Large intestine (tissue), 3 donors: ENCODE measurements around the gene PLEKHD1. TPM values are rescaled to one million over a fixed set of nuclear protein-coding genes. Genes with fewer than 3 reads are reported as not detected.
A peak's percentile ranks its signal among the peaks of the same experiment; 100 is the strongest.

Source experiments
- DNase-seq, 2 donors: peaks; one replicate each; pipeline versions ENCODE4 v3.0.0 to v3.0.0-alpha.2; 2013
- H3K27ac ChIP-seq: one replicate; pipeline ENCODE4 v1.5.1; 2013; ENCODE audit warnings: low read length
- H3K27me3 ChIP-seq: 2 replicates; pipeline ENCODE4 v1.6.1; 2013; ENCODE audit warnings: low read length; ENCODE audit not compliant: control insufficient read depth, insufficient read depth
- H3K36me3 ChIP-seq: 2 replicates; pipeline ENCODE4 v1.6.1; 2013; ENCODE audit warnings: low read length; ENCODE audit not compliant: control insufficient read depth, insufficient read depth
- H3K4me1 ChIP-seq: one replicate; pipeline ENCODE4 v1.6.1; 2013; ENCODE audit warnings: low read length; ENCODE audit not compliant: control insufficient read depth, insufficient read depth
- H3K4me3 ChIP-seq: one replicate; pipeline ENCODE4 v1.5.1; 2013; ENCODE audit warnings: low read length
- H3K9me3 ChIP-seq: one replicate; pipeline ENCODE4 v1.6.1; 2013; ENCODE audit warnings: mild to moderate bottlenecking, low read depth, low read length, moderate library complexity; ENCODE audit not compliant: control insufficient read depth
- WGBS: methylation state at CpG from one replicate; pipeline ENCODE4 v1.1.5; 2013; ENCODE audit warnings: low lambda C conversion rate; ENCODE audit not compliant: insufficient coverage; 5-methylcytosine and 5-hydroxymethylcytosine counted together
- polyA plus RNA-seq: library from polyadenylated mRNA; unstranded; fragments of 120-200 nt; gene quantifications from one replicate; pipeline ENCODE4 v1.2.1, GENCODE V29; 2013

Gene PLEKHD1
- polyA plus RNA-seq, 1 donor: 0.03 TPM

DNA sequence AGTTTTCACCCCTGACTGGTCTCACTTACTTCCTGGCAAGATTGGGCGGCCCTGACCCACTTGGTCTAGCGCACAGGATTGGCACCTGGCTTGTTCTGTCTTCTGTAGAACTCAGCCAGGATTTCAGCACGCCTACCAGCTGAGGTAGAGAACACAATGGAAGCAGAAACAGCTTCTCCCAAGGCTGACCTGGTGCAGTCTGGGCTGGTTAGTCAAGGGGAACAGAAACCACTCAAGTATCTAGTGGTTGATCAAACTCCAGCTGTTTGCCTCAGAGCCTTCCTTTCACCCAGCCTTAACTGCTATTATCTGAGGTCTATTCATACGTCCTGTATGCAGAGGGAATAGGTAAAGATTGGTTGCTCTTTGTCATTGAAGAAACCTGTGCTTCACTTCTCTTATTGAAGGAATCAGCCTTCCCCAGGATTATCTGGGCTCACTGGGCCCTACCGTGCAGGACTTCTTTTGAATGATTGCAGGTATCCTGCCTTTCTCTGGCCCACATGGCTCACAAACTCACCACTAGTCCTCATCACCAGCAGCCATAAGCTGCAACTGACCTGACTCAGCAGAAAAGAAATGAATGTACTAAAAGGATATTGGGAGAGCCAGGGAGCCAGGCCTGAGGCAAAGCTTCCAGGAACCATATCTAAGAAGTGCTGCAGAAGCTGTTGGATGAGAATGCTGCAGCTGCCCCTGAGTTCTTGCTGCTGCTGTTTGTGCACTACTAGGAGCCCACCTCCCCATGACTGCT is 2.5 kb upstream of the PLEKHD1 start:
- no peak overlapping the region for H3K27ac ChIP-seq
- no peaks in the 10 kb centered on the region for H3K9me3 ChIP-seq
- WGBS: no CpG with 5 or more reads among the region's 5 CpGs
- peaks cover 2% of the 10 kb centered on the region for H3K4me1 ChIP-seq
- peaks cover 53% of the 10 kb centered on the region for H3K27me3 ChIP-seq
- DNase-seq: no peak
- no peak overlapping the region for H3K4me3 ChIP-seq
- H3K36me3 ChIP-seq: no peaks in the 10 kb centered on the region

DNA sequence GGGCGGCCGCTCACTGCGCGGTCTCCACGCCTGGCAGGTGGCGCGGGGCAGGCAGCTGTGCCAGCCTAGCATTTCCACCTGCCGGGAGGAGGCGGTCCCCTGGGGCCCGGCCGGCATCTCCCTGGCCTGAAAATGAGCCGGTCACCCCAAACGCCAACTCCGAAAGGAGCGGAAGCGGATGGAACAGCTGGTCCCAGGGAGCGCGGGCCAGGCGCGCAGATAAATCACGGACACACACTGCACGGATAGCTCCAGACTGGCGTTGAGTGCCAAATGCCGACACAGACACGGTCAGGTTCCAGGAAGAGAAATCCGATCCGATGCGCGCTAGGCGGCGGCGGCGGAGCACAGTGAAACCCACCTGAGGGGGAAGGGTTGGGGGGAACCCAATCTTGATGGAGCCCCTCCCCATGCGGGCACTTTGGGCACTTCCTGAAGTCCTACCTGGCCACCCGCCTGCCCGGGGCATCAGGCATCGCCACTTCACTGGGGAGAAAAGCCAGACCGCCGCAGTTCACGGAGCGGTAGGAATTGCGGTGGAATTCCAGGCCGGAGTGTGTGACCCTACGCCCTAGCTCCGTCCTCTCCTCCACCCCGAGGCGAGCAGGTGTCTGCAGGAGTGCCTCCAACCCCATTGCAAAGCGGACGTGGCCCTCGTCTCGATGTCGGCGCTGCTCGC is 624 bp upstream of the PLEKHD1 start:
- no peak overlapping the region for H3K4me3 ChIP-seq
- WGBS: no CpG with 5 or more reads among the region's 54 CpGs
- peak; percentile 29 to 33 for DNase-seq
- H3K9me3 ChIP-seq: no peaks in the 10 kb centered on the region
- peaks cover 2% of the 10 kb centered on the region for H3K4me1 ChIP-seq
- H3K36me3 ChIP-seq: no peaks in the 10 kb centered on the region
- peaks cover 69% of the 10 kb centered on the region for H3K27me3 ChIP-seq
- H3K27ac ChIP-seq: no peak overlapping the region

- Histone ChIP-seq H3K27me3 (peaks cover 69% of the 10 kb centered on the region), H3K4me3 (no peak overlapping the region), H3K36me3 (no peaks in the 10 kb centered on the region), H3K27ac (no peak overlapping the region), H3K4me1 (peaks cover 2% of the 10 kb centered on the region), H3K9me3 (no peaks in the 10 kb centered on the region)
- DNase-seq: no peak
- no CpG with 5 or more reads among the region's 11 CpGs for WGBS
Observed at GRCh38 chr14:69485315-69485660, 760 bp downstream of the PLEKHD1 start.

DNA sequence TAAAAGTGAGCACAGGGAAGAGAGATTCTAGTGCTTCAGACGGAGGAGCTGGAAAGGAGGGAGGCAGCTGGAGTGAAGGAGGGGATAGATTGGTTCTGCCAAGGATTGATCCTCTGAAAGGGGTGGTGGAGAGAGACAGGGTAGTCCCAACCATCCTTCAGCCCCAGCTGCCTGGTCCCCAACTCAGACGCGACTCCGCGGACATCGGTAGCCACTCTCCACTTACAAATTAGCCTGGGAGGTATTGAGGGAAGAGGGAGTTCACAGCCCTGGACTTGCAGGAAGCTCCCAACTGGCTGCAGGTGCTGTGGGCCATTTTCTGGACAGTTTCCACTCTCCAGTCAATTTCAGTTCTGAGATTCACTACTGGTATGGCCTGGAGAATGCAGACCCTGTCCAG is 1.2 kb downstream of the PLEKHD1 start:
- Histone ChIP-seq H3K27me3 (peaks cover 70% of the 10 kb centered on the region), H3K4me3 (no peak overlapping the region)
- WGBS: 60% methylated on average over 1 of the region's 6 CpGs

GRCh38 chr14:69487226-69487625 is 2.7 kb downstream of the PLEKHD1 start:
- Histone ChIP-seq H3K36me3 (no peaks in the 10 kb centered on the region), H3K4me1 (peaks cover 2% of the 10 kb centered on the region), H3K4me3 (no peak overlapping the region), H3K27ac (no peak overlapping the region), H3K27me3 (peaks cover 65% of the 10 kb centered on the region), H3K9me3 (no peaks in the 10 kb centered on the region)
- no peak for DNase-seq
- WGBS: no CpG with 5 or more reads among the region's 4 CpGs

More for the DNA sequence above, 1.2 kb downstream of the PLEKHD1 start:
- no peak overlapping the region for H3K27ac ChIP-seq
- H3K9me3 ChIP-seq: no peaks in the 10 kb centered on the region
- no peak for DNase-seq
- H3K4me1 ChIP-seq: peaks cover 2% of the 10 kb centered on the region
- no peaks in the 10 kb centered on the region for H3K36me3 ChIP-seq

- Histone ChIP-seq H3K27ac (no peak overlapping the region), H3K9me3 (no peaks in the 10 kb centered on the region), H3K4me3 (no peak overlapping the region), H3K27me3 (peaks cover 60% of the 10 kb centered on the region), H3K36me3 (no peaks in the 10 kb centered on the region), H3K4me1 (peaks cover 2% of the 10 kb centered on the region)
- no peak for DNase-seq
- WGBS: no CpG with 5 or more reads among the region's 4 CpGs
Observed at GRCh38 chr14:69487771-69488170, 3.2 kb downstream of the PLEKHD1 start.

DNA sequence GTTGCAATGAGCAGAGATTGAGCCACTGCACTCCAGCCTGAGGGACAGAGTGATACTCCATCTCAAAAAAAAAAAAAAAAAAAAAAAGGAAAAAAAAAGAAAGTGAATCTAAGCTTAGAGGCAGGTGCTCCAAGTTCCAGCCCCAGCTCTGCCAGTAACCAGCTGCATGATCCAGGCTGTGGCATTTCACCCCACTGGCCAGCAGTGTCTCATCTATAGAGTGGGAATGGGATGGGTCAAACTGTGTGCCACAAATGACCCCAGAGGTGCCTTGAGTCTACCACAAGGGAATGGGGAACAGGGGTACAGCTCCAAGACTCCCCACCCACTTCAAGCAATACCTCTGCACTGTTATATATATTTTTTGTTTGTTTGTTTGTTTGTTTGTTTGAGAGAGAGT is 5.0 kb downstream of the PLEKHD1 start:
- Histone ChIP-seq H3K9me3 (no peaks in the 10 kb centered on the region), H3K4me1 (peaks cover 2% of the 10 kb centered on the region), H3K4me3 (no peak overlapping the region), H3K27ac (no peak overlapping the region), H3K36me3 (no peaks in the 10 kb centered on the region), H3K27me3 (peaks cover 46% of the 10 kb centered on the region)
- DNase-seq: no peak

DNA sequence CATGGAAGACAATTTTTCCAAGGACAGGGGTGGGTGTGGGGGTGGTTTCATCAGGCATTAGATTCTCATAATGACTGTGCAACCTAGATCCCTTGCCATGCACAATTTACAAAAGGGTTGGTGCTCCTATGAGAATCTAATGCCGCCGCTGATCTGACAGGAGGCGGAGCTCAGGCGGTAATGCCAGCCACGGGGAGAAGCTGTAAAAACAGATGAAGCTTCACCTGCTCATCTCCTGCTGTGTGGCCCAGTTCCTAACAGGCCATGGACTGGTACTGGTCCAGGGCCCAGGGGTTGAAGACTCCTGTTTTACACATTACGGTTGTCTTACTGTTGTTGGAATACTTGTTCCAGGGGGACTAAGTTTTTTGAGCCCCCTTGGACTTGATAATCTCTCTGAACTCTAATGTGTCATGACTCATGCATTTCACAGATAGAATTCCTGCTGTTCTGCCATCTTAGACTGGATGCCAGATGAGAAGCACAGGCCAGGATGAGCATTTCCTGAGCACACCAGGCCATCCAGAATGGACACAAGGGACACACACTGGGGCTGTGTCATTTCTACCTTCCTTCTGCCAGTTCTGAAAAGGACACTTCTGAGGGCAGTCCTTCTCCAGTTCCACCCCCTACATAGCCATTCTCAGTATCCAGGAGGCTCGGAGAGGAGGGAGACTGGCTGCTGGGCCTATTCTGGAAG is 5.8 kb downstream of the PLEKHD1 start:
- no peaks in the 10 kb centered on the region for H3K36me3 ChIP-seq
- H3K4me1 ChIP-seq: no peaks in the 10 kb centered on the region
- peaks cover 37% of the 10 kb centered on the region for H3K27me3 ChIP-seq
- H3K9me3 ChIP-seq: no peaks in the 10 kb centered on the region
- H3K4me3 ChIP-seq: no peak overlapping the region
- no peak overlapping the region for H3K27ac ChIP-seq
- WGBS: no CpG with 5 or more reads among the region's 7 CpGs
- DNase-seq: no peak

DNA sequence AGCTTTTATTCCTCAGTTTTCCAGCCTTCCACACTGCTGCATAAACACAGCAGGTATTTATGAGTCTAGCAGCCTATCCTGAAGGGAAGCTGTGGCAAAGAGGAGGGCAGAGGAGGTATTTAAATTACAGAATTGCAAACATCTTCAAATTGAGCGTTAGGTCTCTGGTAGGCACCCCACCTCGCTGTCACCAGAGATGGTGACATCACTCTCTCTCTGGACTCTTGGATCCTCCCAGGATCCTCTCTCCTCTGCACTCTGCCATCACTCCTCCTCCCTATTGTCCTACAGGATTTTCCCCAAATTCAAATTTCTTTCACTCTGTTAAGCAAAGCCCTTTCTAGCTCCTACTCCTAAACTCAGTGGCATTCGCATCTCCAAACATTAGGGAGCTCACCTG is 6.7 kb downstream of the PLEKHD1 start:
- H3K9me3 ChIP-seq: no peaks in the 10 kb centered on the region
- no peak for DNase-seq
- H3K4me3 ChIP-seq: no peak overlapping the region
- no peaks in the 10 kb centered on the region for H3K36me3 ChIP-seq
- 67% methylated on average over 1 of the region's 3 CpGs for WGBS
- no peak overlapping the region for H3K27ac ChIP-seq
- no peaks in the 10 kb centered on the region for H3K4me1 ChIP-seq
- peaks cover 29% of the 10 kb centered on the region for H3K27me3 ChIP-seq

DNA sequence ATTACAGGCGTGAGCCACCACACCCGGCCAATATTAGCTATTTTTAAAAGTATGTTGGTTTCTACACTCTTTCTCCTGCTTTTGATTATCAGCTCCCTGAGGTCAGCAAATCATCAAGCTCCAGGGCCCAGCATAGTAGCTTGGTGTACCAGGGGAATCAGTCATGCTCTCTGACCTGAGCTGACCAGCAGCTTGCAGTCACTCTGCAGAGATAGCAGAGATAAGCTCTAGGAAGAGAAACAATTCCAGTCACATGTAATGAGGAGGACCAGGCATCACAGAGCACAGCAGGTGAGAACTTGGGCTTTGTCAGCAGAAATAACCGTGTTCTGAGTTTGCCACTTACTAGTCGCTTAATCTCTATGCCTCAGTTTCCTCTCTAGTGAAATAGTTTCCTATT is 8.5 kb downstream of the PLEKHD1 start:
- WGBS: no CpG with 5 or more reads among the region's 4 CpGs
- H3K4me3 ChIP-seq: no peak overlapping the region
- peaks cover 10% of the 10 kb centered on the region for H3K27me3 ChIP-seq
- no peak for DNase-seq
- H3K27ac ChIP-seq: no peak overlapping the region
- H3K9me3 ChIP-seq: no peaks in the 10 kb centered on the region
- no peaks in the 10 kb centered on the region for H3K4me1 ChIP-seq
- no peaks in the 10 kb centered on the region for H3K36me3 ChIP-seq
